Activated CD4-positive, alpha-beta T cell treated with anti-CD3 and anti-CD28 coated beads, Interleukin-2, amount 50 U/mL, for 24 hours (primary cell): Measurements from ENCODE around the gene TK2.
"Not testable (repeated sequence)": the region's sequence is repeated elsewhere in the genome, so short reads cannot be mapped to it uniquely, and the experiment has no call there.

Experiments used
- DNase-seq, 2 donors: peaks; one replicate each; pipeline ENCODE4 v3.0.0-alpha.2; 2020; ENCODE audit warnings: low read depth in 1 of 2, low spot score in 1 of 2

The TK2 gene

GRCh38 chr16:66521252-66521713 lies 28.6 kb downstream of the TK2 start:
- no peak for DNase-seq

DNA sequence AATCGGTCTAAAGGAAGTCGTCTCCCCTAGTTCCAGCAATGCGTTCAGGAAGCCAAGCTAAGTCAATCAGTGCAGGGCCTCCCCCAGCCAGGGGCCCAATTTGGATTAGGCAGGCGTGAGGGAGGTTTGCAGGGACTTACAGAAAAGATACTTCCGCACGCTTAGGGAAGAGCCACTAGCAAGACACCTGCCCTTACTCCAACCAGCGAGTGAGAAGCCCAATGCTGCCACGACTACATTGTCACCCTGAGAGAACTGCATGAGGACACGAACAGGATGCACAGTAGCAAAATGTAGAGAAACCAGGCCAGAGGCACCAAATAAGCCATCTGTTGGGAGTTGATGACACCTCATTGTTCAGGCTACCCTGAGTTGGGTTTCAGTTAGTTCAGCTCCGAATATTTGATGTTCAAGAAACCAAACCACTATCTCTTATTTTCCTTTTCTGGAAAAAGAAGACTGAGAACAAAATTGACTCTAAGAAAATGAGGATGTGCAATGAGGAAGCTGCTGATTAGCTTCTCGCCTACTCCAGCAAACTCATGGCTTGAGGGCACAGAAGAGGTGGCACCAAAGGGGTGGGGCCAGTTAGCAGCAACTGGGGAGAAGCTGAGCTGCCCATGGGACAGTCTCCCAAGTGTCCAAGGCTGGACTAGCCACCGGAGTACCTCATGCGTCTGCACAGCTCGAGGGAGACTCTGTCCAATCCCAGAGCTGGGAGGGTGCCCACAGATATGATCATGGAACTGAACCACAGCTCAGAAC lies 29.3 kb downstream of the TK2 start:
- no peak for DNase-seq

DNA sequence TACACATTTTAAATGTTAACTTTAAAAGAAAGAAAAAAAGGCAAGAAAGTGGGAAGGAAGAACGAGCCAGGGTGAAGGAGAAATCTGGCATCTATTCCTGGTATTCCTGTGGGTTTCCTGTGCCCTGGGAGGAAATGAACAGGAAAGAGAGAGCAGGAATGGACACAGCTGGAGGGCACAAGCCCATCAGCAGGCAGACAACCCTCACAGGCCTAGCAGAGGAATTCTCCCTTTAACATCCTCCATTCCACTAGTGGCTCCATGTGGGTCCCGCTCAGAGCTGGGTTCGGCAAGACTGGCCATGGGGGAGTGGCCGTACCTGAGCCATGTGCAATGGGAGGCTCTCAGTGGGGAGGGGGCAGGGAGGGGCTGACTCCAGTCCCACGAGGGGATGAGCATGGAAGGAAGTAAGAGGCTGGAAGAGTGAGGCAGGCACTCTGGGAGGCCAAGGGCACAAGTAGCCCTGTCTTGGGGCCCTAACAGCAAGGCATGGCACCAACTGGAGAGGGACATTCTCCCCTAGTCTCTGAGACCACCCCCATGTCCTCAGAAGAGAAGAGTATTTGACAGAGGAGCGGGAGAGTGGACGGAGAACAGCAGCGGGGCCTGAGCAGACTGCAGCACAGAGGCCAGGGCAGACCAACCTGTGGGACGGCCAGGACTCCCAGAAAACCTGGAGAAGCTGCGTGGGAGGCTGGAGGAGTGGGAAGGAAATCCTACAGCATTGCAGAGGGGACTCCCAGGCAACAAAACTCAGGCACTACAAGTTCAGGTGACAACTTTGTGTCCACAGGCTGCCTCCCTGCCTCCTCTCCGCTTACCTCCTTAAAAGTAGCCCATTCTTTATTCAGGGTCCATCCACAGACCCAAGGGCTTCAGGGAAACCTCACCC lies 30.2 kb downstream of the TK2 start:
- DNase-seq: no peak

DNA sequence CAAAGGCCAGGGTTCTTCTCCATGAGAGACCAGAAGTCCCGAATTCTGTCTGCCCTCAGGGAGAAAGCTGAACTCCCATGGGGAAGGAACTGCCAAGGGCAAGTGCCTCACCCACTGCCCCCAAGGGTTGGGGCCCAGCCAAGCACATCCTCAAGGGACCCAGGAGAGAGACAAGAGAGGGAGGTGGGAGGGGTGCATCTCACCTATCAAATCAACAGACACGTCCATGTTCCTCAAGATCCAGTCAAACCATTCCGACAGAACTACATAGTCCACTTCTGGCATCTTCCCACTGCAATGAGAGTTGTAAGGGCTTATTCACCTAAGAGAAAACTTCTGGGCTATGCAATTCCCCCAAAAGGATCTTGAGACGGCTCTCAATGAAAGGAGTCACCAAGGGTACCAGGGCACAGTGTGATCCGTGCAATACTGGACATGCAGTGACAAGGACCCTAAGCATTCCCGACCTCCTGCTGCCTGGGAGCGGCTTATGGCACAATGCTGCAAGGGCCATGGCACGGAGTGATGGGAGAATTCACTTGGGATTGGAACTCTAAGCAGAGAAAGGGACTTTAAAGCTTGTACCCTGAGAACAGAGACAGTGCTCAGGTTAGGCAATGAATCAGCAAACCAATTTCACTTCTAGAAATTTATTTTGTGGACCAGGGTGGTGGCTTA lies 32.2 kb downstream of the TK2 start:
- no peak for DNase-seq

GRCh38 chr16:66516808-66517585 lies 32.9 kb downstream of the TK2 start:
- DNase-seq: peak in 1 of 2 donors; percentile 60

GRCh38 chr16:66516509-66516807 lies 33.5 kb downstream of the TK2 start:
- DNase-seq: no peak

GRCh38 chr16:66515596-66516508 lies 34.1 kb downstream of the TK2 start:
- no peak for DNase-seq

GRCh38 chr16:66514980-66515595 lies 34.8 kb downstream of the TK2 start:
- not testable (repeated sequence) for DNase-seq

DNA sequence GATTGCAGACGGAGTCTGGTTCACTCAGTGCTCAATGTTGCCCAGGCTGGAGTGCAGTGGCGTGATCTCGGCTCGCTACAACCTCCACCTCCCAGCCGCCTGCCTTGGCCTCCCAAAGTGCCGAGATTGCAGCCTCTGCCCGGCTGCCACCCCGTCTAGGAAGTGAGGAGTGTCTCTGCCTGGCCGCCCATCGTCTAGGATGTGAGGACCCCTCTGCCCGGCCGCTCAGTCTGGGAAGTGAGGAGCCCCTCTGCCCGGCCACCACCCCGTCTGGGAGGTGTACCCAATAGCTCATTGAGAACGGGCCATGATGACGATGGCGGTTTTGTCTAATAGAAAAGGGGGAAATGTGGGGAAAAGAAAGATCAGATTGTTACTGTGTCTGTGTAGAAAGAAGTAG lies 35.5 kb downstream of the TK2 start:
- DNase-seq: not testable (repeated sequence)

DNA sequence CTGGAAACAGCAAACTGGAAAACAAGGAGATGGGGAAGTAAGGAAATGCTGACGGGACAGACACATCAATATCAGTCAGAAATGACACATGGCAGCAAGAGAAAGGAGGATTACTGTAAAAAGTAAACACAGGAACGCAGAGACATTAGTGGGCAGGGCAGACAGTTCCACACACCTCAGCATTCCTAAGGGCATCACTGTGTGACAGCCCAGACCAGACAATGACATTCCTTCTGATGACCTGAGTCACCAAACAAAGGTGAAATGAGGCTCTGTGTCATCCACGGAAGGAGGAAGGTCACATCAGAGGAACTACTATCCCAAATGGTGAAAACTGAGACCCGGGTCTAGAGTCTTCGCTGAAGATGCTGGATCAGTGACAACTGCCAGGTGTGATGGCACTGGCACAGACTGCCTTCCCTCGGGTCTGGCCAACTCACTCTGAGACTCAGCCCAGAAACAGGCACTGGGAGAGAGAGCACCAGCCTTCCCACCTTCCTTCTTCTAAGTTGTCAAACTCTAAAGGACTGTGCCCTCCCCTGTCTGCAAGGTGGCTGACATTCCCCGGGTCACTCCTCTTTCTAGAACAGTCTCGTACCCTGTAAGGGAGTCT lies 36.7 kb downstream of the TK2 start:
- no peak for DNase-seq

DNA sequence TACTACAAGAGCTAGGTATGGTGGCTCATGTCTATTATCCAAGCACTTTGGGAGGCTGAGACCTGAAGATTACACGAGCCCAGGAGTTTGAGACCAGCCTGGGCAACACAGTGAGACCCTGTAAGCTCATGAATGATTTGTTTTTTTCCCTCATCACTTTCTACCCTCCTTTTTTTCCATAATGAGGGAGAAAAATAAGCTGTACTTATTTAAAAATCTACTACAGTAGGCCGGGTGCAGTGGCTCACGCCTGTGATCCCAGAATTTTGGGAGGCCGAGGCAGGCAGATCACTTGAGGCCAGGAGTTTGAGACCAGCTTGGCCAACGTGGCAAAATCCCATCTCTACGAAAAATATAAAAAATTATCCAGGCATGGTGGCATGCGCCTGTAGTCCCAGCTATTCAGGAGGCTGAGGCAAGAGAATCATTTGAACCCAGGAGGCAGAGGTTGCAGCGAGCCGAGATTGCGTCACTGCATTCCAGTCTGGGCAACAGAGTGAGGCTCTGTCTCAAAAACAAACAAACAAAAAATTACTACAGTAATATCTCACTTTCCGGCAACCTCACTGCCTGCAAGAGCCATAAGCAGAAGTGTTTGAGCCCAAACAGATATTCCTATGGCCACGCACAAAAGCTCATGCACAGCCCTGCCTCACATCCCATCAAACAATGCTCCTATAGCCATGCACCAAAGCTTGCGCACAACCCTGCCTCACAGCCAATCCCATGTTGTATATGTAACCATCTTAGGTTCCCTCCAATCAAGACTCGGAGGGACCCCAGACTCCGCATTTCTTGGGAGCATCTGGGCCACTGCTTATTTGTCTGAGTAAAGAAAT lies 37.4 kb downstream of the TK2 start:
- no peak for DNase-seq

- DNase-seq: no peak
Measured at GRCh38 chr16:66511602-66512271, 38.2 kb downstream of the TK2 start.

- DNase-seq: no peak
Measured at GRCh38 chr16:66510711-66511601, 39.0 kb downstream of the TK2 start.

DNA sequence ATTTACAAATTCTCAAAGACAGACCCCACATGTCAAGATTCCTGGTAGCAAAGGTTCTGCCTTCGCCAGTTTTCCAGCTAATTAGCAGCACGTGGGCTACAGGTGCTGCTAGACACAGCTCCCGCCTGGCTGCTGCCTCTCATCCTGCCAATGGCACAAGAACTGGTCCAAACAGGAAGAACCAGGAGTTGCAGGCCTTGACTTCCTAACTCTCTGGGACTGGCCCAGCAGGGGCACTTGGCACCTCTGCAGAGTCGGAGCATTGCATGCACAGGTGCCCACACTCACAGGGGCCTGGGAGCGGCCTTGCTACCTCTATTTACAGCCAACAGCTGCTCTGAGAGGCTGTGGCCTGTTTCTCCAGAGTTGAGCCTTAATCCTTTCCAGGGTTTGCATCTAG lies 39.6 kb downstream of the TK2 start:
- no peak for DNase-seq

DNA sequence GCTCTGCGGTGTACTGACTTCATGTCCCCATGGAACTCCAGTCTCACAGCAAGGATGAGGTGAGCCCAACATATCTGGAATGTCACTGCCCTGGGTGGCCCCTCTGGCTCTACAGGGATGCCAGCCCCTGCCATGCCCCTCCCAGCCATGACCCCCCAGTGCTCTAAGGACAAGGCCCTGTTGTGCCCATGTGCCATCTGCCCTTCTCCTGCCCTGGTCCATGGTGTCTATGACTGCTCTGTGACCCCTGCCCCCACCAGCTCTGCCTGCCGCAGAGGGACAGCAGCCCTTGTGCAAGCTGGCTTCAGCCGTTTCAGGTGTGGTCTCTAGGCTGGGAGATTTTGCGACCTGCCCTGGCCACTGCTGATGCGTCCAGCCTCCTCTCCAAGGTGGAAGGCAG lies 40.3 kb downstream of the TK2 start:
- no peak for DNase-seq

GRCh38 chr16:66508914-66509496 lies 40.9 kb downstream of the TK2 start:
- DNase-seq: no peak
